GM19467 (cell line): ENCODE measurements around the gene GMCL2.

Experiments
- ATAC-seq: cut with Tn5 transposase; IDR thresholded peaks from one replicate; pipeline ENCODE4 v1.9.1; 2021; ENCODE audit warnings: mild to moderate bottlenecking, moderate library complexity; ENCODE audit not compliant: unreplicated experiment

GMCL2 gene

GRCh38 chr5:178222292-178222691 is 35.1 kb upstream of the GMCL2 start:
- ATAC-seq = no peak

GRCh38 chr5:178221853-178222252 is 34.7 kb upstream of the GMCL2 start:
- ATAC-seq = no peak

GRCh38 chr5:178221282-178221681 is 34.1 kb upstream of the GMCL2 start:
- no peak for ATAC-seq

- ATAC-seq = no peak
Observed at GRCh38 chr5:178218827-178219226, 31.7 kb upstream of the GMCL2 start.

DNA sequence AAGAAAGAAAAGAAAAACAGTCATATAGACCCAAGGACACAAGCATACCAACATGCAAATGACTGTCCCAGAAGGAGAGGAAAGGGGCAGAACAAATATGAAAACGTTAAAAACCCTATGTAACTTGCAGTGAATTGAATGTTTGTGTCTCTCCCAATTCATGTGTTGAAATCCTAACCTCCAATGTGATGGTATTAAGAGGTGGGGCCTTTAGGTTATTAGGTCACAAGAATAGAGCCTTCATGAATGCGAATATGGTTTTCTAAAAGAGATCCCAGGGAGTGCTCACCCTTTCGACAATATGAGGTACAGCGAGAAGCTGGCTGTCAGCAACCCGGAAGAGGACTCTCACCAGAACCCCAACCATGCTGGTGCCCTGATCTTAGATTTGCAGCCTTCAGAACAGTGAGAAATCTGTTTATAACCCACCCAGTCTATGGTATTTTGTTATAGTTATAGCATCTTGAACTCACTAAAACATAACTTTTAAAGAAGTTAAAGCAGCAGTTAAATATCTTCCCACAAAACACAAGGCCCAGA is 31.1 kb upstream of the GMCL2 start:
- no peak for ATAC-seq

- ATAC-seq = no peak
Observed at GRCh38 chr5:178216779-178217178, 29.6 kb upstream of the GMCL2 start.

GRCh38 chr5:178216088-178216534 is 28.9 kb upstream of the GMCL2 start:
- ATAC-seq = no peak

GRCh38 chr5:178215280-178216002 is 28.3 kb upstream of the GMCL2 start:
- no peak for ATAC-seq

DNA sequence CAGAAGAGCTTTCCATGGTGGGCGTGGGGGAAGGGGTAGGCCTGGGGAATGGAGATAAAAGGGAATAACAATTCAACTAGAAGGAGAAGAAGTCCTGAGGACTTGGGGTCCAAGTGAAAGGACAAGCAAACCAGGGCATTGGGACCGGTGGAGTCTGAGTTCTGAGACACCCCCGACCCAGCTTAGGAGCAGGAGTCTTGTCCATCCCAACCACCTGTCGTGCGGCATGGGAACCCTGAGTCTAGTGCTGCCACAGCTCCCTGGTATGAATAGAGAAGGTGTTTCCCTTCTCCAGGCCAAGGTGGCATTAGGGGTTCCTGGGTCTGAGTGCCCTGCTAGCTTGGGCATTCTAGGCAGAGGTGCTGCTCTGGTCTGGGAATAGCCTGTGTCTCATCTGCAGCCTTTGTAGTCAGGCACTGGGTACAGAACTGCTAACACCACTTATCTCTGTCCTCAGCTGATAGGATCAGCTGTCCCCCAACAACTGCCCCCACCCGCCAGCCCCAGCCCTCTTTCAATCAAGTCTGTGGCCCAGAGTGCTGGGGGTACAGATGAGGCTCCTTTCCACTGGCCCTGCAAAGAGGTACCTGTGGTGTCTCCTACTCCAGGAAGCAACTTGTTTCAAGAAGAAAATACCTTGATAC is 27.1 kb upstream of the GMCL2 start:
- ATAC-seq = no peak

GRCh38 chr5:178213748-178214151 is 26.6 kb upstream of the GMCL2 start:
- no peak for ATAC-seq

- ATAC-seq = no peak
Observed at GRCh38 chr5:178213003-178213461, 25.9 kb upstream of the GMCL2 start.

GRCh38 chr5:178212241-178213002 is 25.3 kb upstream of the GMCL2 start:
- ATAC-seq = no peak

- ATAC-seq = no peak
Observed at GRCh38 chr5:178211095-178212048, 24.2 kb upstream of the GMCL2 start.

GRCh38 chr5:178210686-178211085 is 23.5 kb upstream of the GMCL2 start:
- ATAC-seq = no peak

GRCh38 chr5:178210073-178210535 is 22.9 kb upstream of the GMCL2 start:
- no peak for ATAC-seq

DNA sequence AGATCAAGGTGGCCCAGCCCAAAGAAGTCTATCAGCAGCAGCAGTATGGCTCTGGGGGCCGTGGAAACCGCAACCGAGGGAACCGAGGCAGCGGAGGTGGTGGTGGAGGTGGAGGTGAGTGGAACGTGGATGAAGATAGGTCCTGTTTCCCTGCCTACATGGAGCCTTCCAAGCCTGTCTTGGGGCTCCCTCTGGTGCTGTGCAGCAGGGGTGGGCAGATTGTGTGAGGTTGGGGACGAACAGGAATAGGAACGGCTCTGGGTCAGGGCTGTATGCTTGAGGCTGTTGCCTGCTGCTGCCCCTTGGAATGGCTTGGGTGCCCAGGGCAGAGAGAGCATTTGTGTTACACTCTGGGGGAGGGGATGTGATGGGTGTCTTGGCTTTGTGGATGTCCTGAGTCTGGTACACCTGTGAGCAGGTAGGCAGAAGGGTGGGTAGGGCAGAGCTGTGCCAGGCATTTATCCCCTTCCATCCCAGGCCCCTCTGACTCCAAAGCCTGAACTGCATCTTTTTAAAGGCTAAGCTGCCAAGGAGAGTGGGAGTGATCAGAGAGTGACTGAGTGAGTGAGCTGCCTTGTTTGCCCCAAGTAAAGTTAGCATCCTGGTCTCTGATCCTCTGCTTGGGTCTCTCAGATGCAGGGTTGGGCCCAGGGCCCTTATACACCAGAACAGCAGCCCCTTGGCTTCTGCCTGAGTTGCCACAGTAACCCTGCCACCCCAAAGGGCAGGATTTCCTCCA is 22.3 kb upstream of the GMCL2 start:
- ATAC-seq = no peak

- ATAC-seq = no peak
Observed at GRCh38 chr5:178208540-178209227, 21.5 kb upstream of the GMCL2 start.

DNA sequence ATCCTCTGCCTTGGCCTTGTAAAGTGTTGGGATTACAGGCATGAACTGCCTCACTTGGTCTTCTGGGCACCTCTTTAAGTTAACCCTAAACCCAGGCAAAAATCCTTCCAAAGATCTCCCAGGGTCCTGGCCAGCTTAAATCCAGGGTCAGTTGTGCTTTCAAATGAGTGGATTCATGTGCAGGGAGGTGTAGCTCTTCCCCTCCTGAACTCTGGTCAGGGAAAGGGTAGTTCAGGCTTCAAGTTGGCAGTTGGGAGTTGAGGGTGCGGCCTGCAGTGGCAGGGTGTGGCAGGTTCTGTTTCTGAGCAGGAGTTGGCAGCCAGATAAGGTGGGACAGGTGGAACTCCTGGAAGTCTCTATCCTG is 20.7 kb upstream of the GMCL2 start:
- ATAC-seq = no peak
